GM10248 (cell line): ENCODE results near the gene TMEM35B.

Experiments
- CTCF ChIA-PET: fragments of 300-600 bp; sonication (Branson Sonifier 250); formaldehyde crosslinking; extraction: SDS; loops from one replicate; lab custom pipeline; 2021; ENCODE audit warnings: antibody characterized with exemption; lab: Yijun Ruan, JAX
- POLR2A ChIA-PET: fragments of 350-650 bp; sonication (Branson Sonifier 250); formaldehyde crosslinking; extraction: SDS; loops from one replicate; lab custom pipeline; 2020; ENCODE audit warnings: antibody characterized with exemption; lab: Yijun Ruan, JAX
- DNase-seq: peaks from one replicate; pipeline ENCODE4 v3.0.0; 2012; ENCODE audit errors: extremely low spot score
- CTCF ChIP-seq: IDR thresholded peaks from 2 replicates; pipeline ENCODE4 v1.5.1; 2012; ENCODE audit warnings: mild to moderate bottlenecking, low read depth; ENCODE audit errors: extremely low read depth, missing control alignments, control extremely low read depth

Gene TMEM35B

DNA sequence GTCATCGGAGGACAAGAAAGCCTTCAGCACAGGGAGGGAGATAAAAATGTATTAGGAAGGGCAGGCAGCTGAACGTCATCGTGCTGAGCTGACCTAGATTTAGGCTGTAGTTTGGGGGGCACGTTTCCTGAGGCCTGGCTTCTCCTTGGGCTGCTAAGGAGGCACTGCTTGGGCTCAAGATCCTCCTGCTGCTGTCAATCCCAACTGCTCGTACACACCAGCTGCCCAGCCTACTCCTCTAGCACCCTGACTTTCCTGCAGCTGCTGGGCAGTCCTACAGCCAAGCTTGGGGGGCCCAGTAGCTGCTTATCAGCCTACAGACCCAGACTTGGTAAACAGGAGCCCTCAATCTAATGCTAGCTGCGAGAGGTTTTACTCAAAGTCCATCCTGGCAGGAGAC is 6.2 kb downstream of the TMEM35B start:
- CTCF ChIA-PET = no interaction called here
- DNase-seq = no peak
- POLR2A ChIA-PET = interaction anchor here (0.5 kb wide), 1 partner anchor 56 kb away, joined by 4 read pairs; no protein-coding TSS in a partner anchor
- no peak for TF ChIP-seq CTCF

GRCh38 chr1:34977858-34978257 is 7.3 kb downstream of the TMEM35B start:
- ChIA-PET POLR2A (no interaction called here), CTCF (no interaction called here)
- TF ChIP-seq CTCF = no peak
- no peak for DNase-seq

GRCh38 chr1:34977210-34977471 is 8.0 kb downstream of the TMEM35B start:
- DNase-seq = no peak
- CTCF ChIA-PET = no interaction called here
- TF ChIP-seq CTCF = no peak
- POLR2A ChIA-PET = no interaction called here

- POLR2A ChIA-PET = no interaction called here
- no peak for DNase-seq
- CTCF ChIA-PET = no interaction called here
- TF ChIP-seq CTCF = no peak
These were observed 8.6 kb downstream of the TMEM35B start for GRCh38 chr1:34976384-34977209.

DNA sequence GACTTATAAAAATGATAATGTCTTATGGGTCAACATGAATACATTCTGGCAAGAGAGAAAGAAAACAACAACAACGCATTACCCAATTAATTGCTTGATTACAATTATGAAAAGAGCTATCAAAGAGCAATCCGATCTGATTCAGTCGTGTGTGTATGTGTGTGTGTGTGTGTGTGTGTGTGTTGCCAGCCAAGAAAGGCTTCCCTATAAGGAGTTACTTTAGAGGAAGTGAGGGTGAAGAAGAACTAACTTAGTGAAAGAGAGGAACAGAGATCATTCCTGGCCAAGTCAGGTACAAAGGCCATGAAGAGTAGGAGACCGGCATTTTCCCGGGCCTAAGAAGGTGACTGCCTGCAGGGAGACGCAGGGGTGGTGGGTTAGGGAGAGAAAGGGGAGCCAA is 9.4 kb downstream of the TMEM35B start:
- ChIA-PET CTCF (interaction anchor here (1.4 kb wide), 2 partner anchors 10 to 24 kb away, joined by 5 to 10 read pairs; partner anchors contain the start of gene TMEM35B), POLR2A (no interaction called here)
- no peak for DNase-seq
- TF ChIP-seq CTCF = no peak

DNA sequence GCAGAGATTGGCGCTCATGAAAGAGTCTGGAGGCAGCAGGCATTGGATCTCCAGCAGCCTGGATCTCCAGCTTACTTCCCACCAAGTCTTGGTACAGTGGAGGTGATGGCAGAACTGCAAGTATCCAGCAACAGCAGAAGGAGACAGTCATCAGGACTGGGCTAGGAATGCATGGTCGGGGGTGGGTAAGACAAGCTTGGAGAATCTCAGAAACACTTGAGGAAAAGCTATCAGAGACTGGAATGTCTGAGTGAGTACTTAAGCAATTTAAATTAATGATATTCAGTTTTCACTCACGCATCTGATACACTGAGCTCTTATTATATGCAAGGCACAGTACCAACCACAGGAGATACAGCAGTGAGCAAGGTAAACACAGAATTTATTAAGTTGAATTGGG is 9.8 kb downstream of the TMEM35B start:
- ChIA-PET CTCF (interaction anchor here (1.0 to 1.4 kb wide), 4 partner anchors 10 to 109 kb away, joined by 3 to 10 read pairs (median 4); partner anchors contain the start of gene TMEM35B), POLR2A (no interaction called here)
- DNase-seq = no peak
- no peak for TF ChIP-seq CTCF

GRCh38 chr1:34974626-34975025 is 10.5 kb downstream of the TMEM35B start:
- TF ChIP-seq CTCF = no peak
- POLR2A ChIA-PET = no interaction called here
- CTCF ChIA-PET = interaction anchor here (0.9 to 1.4 kb wide), 5 partner anchors 11 to 108 kb away, joined by 3 to 10 read pairs (median 3); partner anchors contain the start of gene TMEM35B
- no peak for DNase-seq
